H9 (cell line): ENCODE measurements around the gene THY1. TPM values are rescaled to one million over a fixed set of nuclear protein-coding genes. Genes with fewer than 3 reads are reported as not detected.

Experiments
- DNase-seq: peaks from one replicate; pipeline ENCODE4 v3.0.0-alpha.2; 2017
- H2AFZ ChIP-seq: one replicate; pipeline ENCODE4 v1.6.1; 2013; ENCODE audit warnings: mild to moderate bottlenecking, low read length, control low read depth, moderate library complexity
- H2AK5ac ChIP-seq: 2 replicates; pipeline ENCODE4 v1.6.1; 2013; ENCODE audit warnings: low read length, control low read depth, mixed read lengths; ENCODE audit not compliant: insufficient read length
- H2BK120ac ChIP-seq: one replicate; pipeline ENCODE4 v1.6.1; 2013; ENCODE audit warnings: low read depth, mild to moderate bottlenecking, low read length, control low read depth, inconsistent platforms; ENCODE audit not compliant: poor library complexity, severe bottlenecking
- H2BK12ac ChIP-seq: 2 replicates; pipeline ENCODE4 v1.6.1; 2013; ENCODE audit warnings: low read length, control low read depth, mixed read lengths, low read depth; ENCODE audit not compliant: insufficient read length
- H2BK15ac ChIP-seq: 2 replicates; pipeline ENCODE4 v1.6.1; 2013; ENCODE audit warnings: low read depth, low read length, control low read depth
- H2BK20ac ChIP-seq: one replicate; pipeline ENCODE4 v1.6.1; 2013; ENCODE audit warnings: low read depth, mild to moderate bottlenecking, low read length, control low read depth, inconsistent platforms; ENCODE audit not compliant: poor library complexity, severe bottlenecking
- H2BK5ac ChIP-seq: 2 replicates; pipeline ENCODE4 v1.6.1; 2013; ENCODE audit warnings: low read length, control low read depth, mixed read lengths; ENCODE audit not compliant: insufficient read length
- H3K14ac ChIP-seq: 2 replicates; pipeline ENCODE4 v1.6.1; 2013; ENCODE audit warnings: low read length, control low read depth; ENCODE audit not compliant: insufficient read depth
- H3K18ac ChIP-seq: 2 replicates; pipeline ENCODE4 v1.6.1; 2013; ENCODE audit warnings: low read depth, mild to moderate bottlenecking, mixed read lengths, low read length, control low read depth; ENCODE audit not compliant: insufficient read length
- H3K23ac ChIP-seq: 2 replicates; pipeline ENCODE4 v1.6.1; 2013; ENCODE audit warnings: low read length, control low read depth, mixed read lengths, low read depth; ENCODE audit not compliant: insufficient read length
- H3K23me2 ChIP-seq: 2 replicates; pipeline ENCODE4 v1.6.1; 2013; ENCODE audit warnings: low read depth, mild to moderate bottlenecking, mixed read lengths, low read length, control low read depth; ENCODE audit not compliant: insufficient read length, poor library complexity, severe bottlenecking
- H3K27ac ChIP-seq: 2 replicates; pipeline ENCODE4 v1.5.1; 2013; ENCODE audit warnings: low read length, control low read depth, mixed read lengths, low read depth; ENCODE audit not compliant: insufficient read length
- H3K27me3 ChIP-seq: 2 replicates; pipeline ENCODE4 v1.6.1; 2013; ENCODE audit warnings: low read length, control low read depth, inconsistent platforms; ENCODE audit not compliant: insufficient read depth
- H3K4ac ChIP-seq: 2 replicates; pipeline ENCODE4 v1.6.1; 2013; ENCODE audit warnings: low read depth, mild to moderate bottlenecking, control low read depth, inconsistent platforms, low read length, moderate library complexity
- H3K4me1 ChIP-seq: 2 replicates; pipeline ENCODE4 v1.6.1; 2013; ENCODE audit warnings: low read length, control low read depth, inconsistent platforms; ENCODE audit not compliant: insufficient read depth
- H3K4me2 ChIP-seq: 2 replicates; pipeline ENCODE4 v1.6.1; 2013; ENCODE audit warnings: low read length, control low read depth, mixed read lengths; ENCODE audit not compliant: insufficient read length, insufficient read depth
- H3K56ac ChIP-seq: 2 replicates; pipeline ENCODE4 v1.6.1; 2013; ENCODE audit warnings: low read depth, mild to moderate bottlenecking, mixed read lengths, low read length, control low read depth; ENCODE audit not compliant: insufficient read length
- H3K79me1 ChIP-seq: 2 replicates; pipeline ENCODE4 v1.6.1; 2013; ENCODE audit warnings: low read depth, mild to moderate bottlenecking, moderate library complexity, low read length, control low read depth, inconsistent platforms; ENCODE audit not compliant: insufficient read depth, poor library complexity, severe bottlenecking
- H3K79me2 ChIP-seq: 2 replicates; pipeline ENCODE4 v1.6.1; 2013; ENCODE audit warnings: low read length, control low read depth, inconsistent platforms; ENCODE audit not compliant: insufficient read depth
- H3K9ac ChIP-seq: 2 replicates; pipeline ENCODE4 v1.6.1; 2013; ENCODE audit warnings: low read length, control low read depth, mixed read lengths; ENCODE audit not compliant: insufficient read length; ENCODE audit errors: extremely low read depth
- H3K9me3 ChIP-seq: one replicate; pipeline ENCODE4 v1.6.1; 2013; ENCODE audit warnings: low read depth, low read length, inconsistent platforms; ENCODE audit not compliant: control insufficient read depth
- H3T11ph ChIP-seq: one replicate; pipeline ENCODE4 v1.6.1; 2013; ENCODE audit warnings: mild to moderate bottlenecking, low read length, control low read depth, inconsistent platforms
- H4K20me1 ChIP-seq: one replicate; pipeline ENCODE4 v1.6.1; 2013; ENCODE audit not compliant: control insufficient read depth, insufficient read length, insufficient read depth
- H4K5ac ChIP-seq: 2 replicates; pipeline ENCODE4 v1.6.1; 2013; ENCODE audit warnings: low read depth, mild to moderate bottlenecking, mixed read lengths, low read length, control low read depth; ENCODE audit not compliant: insufficient read length
- H4K8ac ChIP-seq: replicated peaks from 2 replicates; pipeline ENCODE4 v1.6.1; 2013; ENCODE audit warnings: low read length, control low read depth, mixed read lengths, low read depth; ENCODE audit not compliant: insufficient read length
- H4K91ac ChIP-seq: 2 replicates; pipeline ENCODE4 v1.6.1; 2013; ENCODE audit warnings: low read depth, mild to moderate bottlenecking, moderate library complexity, mixed read lengths, low read length, control low read depth; ENCODE audit not compliant: insufficient read length
- H3K27ac Mint-ChIP-seq, 3 experiments: 2 replicates in 2 of 3; 3 replicates in 1 of 3; pipeline ENCODE4 v1.8.0; 2020 to 2021; ENCODE audit warnings: mixed read lengths in 3 of 3, mild to moderate bottlenecking in 1 of 3, moderate library complexity in 1 of 3
- H3K27me3 Mint-ChIP-seq: 2 replicates; pipeline ENCODE4 v1.8.0; 2021; ENCODE audit warnings: low read depth, mild to moderate bottlenecking, moderate library complexity, mixed read lengths
- H3K36me3 Mint-ChIP-seq, 3 experiments: 2 replicates in 2 of 3; 3 replicates in 1 of 3; pipeline ENCODE4 v1.8.0; 2020 to 2021; ENCODE audit warnings: low read depth in 3 of 3, mixed read lengths in 3 of 3; ENCODE audit not compliant: insufficient read depth in 1 of 3
- H3K4me1 Mint-ChIP-seq, 2 experiments: 2 replicates each; pipeline ENCODE4 v1.8.0; 2020; ENCODE audit warnings: mixed read lengths in 2 of 2
- H3K4me3 Mint-ChIP-seq, 2 experiments: 2 replicates in 1 of 2; 3 replicates in 1 of 2; pipeline ENCODE4 v1.8.0; 2020 to 2021; ENCODE audit warnings: mild to moderate bottlenecking in 2 of 2, mixed read lengths in 2 of 2, moderate library complexity in 1 of 2
- H3K9me3 Mint-ChIP-seq, 2 experiments: 2 replicates in 1 of 2; 3 replicates in 1 of 2; pipeline ENCODE4 v1.8.0; 2020; ENCODE audit warnings: mild to moderate bottlenecking in 2 of 2, mixed read lengths in 2 of 2, moderate library complexity in 1 of 2
- WGBS: extraction: QIAGEN DNeasy Blood & Tissue Kit; methylation state at CpG from one replicate; pipeline ENCODE4 v1.1.7; 2013; ENCODE audit warnings: missing lambda C conversion rate, low lambda C conversion rate, mixed read lengths; ENCODE audit not compliant: insufficient read length; ENCODE audit errors: extremely low coverage; 5-methylcytosine and 5-hydroxymethylcytosine counted together
- total RNA-seq: library from RNA; stranded (reverse); gene quantifications from 2 replicates; pipeline ENCODE4 v1.2.1, GENCODE V29; 2021
- TF ChIP-seq, protein P1 (sequence below): fragments of 200-600 bp; sonication (generic); conservative IDR thresholded peaks from 3 replicates; pipeline ENCODE4 v1.8.0; 2021; ENCODE audit warnings: antibody characterized with exemption, mild to moderate bottlenecking

The THY1 gene
- total RNA-seq, 1 experiment from 2014 or later = 176 TPM

DNA sequence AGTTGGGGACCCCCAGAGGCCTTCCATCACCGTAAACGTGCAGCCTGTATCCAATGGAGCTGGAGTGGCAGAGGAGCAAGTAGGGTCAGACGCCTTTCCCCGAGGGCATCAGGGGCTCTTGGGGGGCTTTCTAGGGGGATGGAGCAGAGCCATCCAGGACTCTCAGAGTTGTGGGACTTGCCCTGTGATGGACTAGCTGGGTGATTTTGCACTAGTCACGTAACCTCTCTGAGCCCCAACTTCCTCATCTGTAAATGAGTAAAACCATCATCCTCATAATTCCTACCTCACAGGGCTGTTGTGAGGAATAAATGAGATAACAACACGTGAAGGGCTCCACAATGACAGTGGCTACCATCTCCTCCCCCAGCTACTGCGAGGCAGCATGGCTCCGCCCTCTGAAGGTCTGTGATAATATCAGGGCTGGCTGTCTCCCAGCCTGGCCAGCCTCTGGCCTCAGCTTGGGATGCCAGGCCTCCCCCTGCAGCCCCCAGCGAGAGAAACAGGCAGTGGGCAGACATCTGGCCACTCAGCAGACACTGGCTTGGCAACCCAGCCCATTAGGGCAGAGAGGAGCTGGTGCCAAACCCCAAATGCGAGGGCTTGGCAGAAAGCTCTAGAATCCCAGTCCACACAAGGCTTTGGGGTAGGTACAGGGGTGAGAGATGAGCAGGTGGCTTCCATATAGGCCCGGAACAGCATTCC is 48.2 kb downstream of the THY1 start:
- no peak overlapping the region for H2BK5ac ChIP-seq
- H2BK12ac ChIP-seq = no peak overlapping the region
- no peak overlapping the region for H2BK15ac ChIP-seq
- H3K79me2 ChIP-seq = no peaks in the 10 kb centered on the region
- no peak overlapping the region for H2AFZ ChIP-seq
- H4K20me1 ChIP-seq = no peaks in the 10 kb centered on the region
- no peak overlapping the region for H3K27ac ChIP-seq
- H3K9ac ChIP-seq = no peak overlapping the region
- no peaks in the 10 kb centered on the region for H3K27me3 ChIP-seq
- H2BK120ac ChIP-seq = no peak overlapping the region
- Mint-ChIP-seq H3K4me1 (peaks cover 69 to 76% of the 10 kb centered on the region in 2 experiments), H3K9me3 (no peaks in the 10 kb centered on the region), H3K27me3 (peaks cover 9% of the 10 kb centered on the region), H3K36me3 (peaks cover 0 to 3% (median 0%) of the 10 kb centered on the region in 3 experiments; a peak in 1 of 7 replicates), H3K4me3 (no peak overlapping the region), H3K27ac (no peak overlapping the region)
- no peak overlapping the region for H3K4me2 ChIP-seq
- H3K4me1 ChIP-seq = peaks cover 2% of the 10 kb centered on the region; the same call in 1 of the 2 replicates
- no peaks in the 10 kb centered on the region for H3K23me2 ChIP-seq
- no peak overlapping the region for H4K91ac ChIP-seq
- no peaks in the 10 kb centered on the region for H3K9me3 ChIP-seq
- H3K14ac ChIP-seq = no peak overlapping the region
- H3K18ac ChIP-seq = no peak overlapping the region
- DNase-seq = peak; percentile 26
- no peaks in the 10 kb centered on the region for H3K79me1 ChIP-seq
- no CpG with 5 or more reads among the region's 11 CpGs for WGBS
- H3K23ac ChIP-seq = no peak overlapping the region
- no peak overlapping the region for H2BK20ac ChIP-seq
- no peak overlapping the region for H3T11ph ChIP-seq
- TF ChIP-seq, protein P1, sequence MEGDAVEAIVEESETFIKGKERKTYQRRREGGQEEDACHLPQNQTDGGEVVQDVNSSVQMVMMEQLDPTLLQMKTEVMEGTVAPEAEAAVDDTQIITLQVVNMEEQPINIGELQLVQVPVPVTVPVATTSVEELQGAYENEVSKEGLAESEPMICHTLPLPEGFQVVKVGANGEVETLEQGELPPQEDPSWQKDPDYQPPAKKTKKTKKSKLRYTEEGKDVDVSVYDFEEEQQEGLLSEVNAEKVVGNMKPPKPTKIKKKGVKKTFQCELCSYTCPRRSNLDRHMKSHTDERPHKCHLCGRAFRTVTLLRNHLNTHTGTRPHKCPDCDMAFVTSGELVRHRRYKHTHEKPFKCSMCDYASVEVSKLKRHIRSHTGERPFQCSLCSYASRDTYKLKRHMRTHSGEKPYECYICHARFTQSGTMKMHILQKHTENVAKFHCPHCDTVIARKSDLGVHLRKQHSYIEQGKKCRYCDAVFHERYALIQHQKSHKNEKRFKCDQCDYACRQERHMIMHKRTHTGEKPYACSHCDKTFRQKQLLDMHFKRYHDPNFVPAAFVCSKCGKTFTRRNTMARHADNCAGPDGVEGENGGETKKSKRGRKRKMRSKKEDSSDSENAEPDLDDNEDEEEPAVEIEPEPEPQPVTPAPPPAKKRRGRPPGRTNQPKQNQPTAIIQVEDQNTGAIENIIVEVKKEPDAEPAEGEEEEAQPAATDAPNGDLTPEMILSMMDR = no peak
- H3K4ac ChIP-seq = no peak overlapping the region
- no peak overlapping the region for H2AK5ac ChIP-seq
- no peak overlapping the region for H4K5ac ChIP-seq
- H3K56ac ChIP-seq = no peak overlapping the region
- H4K8ac ChIP-seq = no peak overlapping the region
